ENCODE results near the gene KRT84. TPM values are rescaled to one million over a fixed set of nuclear protein-coding genes. Genes with fewer than 3 reads are reported as not detected.

The KRT84 gene
- total and polyA plus RNA-seq, 10 of the 15 experiments (the other 5 are each of a cell fraction or from before 2014, with no cell fraction given), result not detected

DNA sequence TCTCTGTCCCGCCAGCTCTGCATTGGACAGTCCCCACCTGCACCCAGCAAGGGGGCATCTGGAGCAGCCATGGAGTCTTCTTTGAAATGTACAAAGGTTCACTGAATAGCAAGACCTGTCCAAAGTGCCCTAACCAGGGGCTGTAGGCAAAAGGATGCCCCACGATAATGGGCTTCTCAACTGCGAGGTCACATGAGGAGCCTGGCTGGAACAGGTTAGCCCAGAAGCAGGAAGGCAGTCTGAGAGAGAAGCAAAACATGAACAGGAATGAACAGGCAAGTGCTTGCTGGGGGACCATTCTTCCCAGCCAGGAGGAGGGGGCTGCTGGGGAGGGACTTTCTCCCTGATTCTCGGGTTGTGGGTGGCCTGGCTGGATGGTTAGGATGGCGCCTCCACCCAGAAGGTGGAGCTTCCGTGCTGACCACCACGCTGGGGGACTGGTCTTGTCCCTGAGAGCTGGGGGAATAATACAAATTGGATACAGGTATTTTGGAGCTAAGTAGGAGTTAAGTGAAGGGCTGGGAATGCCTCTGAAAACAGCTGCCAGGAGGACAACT is 25.3 kb downstream of the KRT84 start:
- Histone ChIP-seq H4K20me1 (ENCODE audit: control insufficient read depth, insufficient read depth) (no peaks in the 10 kb centered on the region; the same call in 1 of the 2 replicates), H3K36me3 (ENCODE audit: control insufficient read depth in 2 of 2, insufficient read depth in 2 of 2, low read length in 1 of 2) (no peaks in the 10 kb centered on the region), H3K9me3 (replicated peaks; ENCODE audit: control insufficient read depth, insufficient read depth, low read length) (no peaks in the 10 kb centered on the region), H2AFZ (ENCODE audit: control insufficient read depth, low read depth, low read length) (no peak overlapping the region), H3K9ac (ENCODE audit: control insufficient read depth, insufficient read depth, low read length) (no peak overlapping the region), H3K27me3 (replicated peaks in 1 of 2; ENCODE audit: control insufficient read depth in 2 of 2, insufficient read depth in 2 of 2, low read length in 1 of 2) (no peaks in the 10 kb centered on the region), H3K27ac (ENCODE audit: control insufficient read depth, insufficient read depth) (no peak overlapping the region), H3K4me1 (ENCODE audit: control insufficient read depth, insufficient read depth, low read length) (peaks cover 12% of the 10 kb centered on the region), H3K4me2 (ENCODE audit: control insufficient read depth, insufficient read depth) (no peak overlapping the region), H3K4me3 (no peak overlapping the region), H3K79me2 (ENCODE audit: control insufficient read depth, insufficient read depth, low read length) (no peaks in the 10 kb centered on the region)
- CTCF ChIA-PET, result interaction anchor here (2.2 kb wide), 1 partner anchor 13 kb away, joined by 21 read pairs; no protein-coding TSS in a partner anchor
- DNase-seq (ENCODE audit: low read depth, low spot score) (no peak), FAIRE-seq (no peak), ATAC-seq (no peak)
- SMC1A ChIA-PET (ENCODE audit: uncharacterized antibody, unreplicated experiment), result no interaction called here
- RAD21 ChIA-PET (ENCODE audit: unreplicated experiment), result no interaction called here
- intact Hi-C loops (cut with micrococcal nuclease; ENCODE audit: unreplicated experiment), result no loop called here
- BruUV-seq (replicated peaks), result no TSS peak
- POLR2A ChIA-PET, result no interaction called here
- TF ChIP-seq MYB (IDR thresholded peaks at IDR 0.05; ENCODE audit: borderline replicate concordance, low read depth, low read length), result no peak
- TF ChIP-seq STAT3 (IDR thresholded peaks at IDR 0.05; ENCODE audit: low read depth, low read length), result no peak
- TF ChIP-seq POLR2AphosphoS2 (IDR thresholded peaks at IDR 0.05; ENCODE audit: low read depth, low read length), result no peak
- TF ChIP-seq ZZZ3 (IDR thresholded peaks at IDR 0.05; ENCODE audit: control insufficient read depth, insufficient read length, low read depth), result no peak
- TF ChIP-seq SMARCA5 (IDR thresholded peaks at IDR 0.05), result no peak
- WGBS (ENCODE audit: insufficient coverage, insufficient replicate concordance, low lambda C conversion rate, missing lambda C conversion rate), result 41% methylated on average over 7 of the region's 7 CpGs
- in situ Hi-C loops (cut with MboI), result no loop called here

GRCh38 chr12:52359621-52360061 is 25.8 kb downstream of the KRT84 start:
- CTCF ChIA-PET, result interaction anchor here (1.8 kb wide), 1 partner anchor 511 kb away, joined by 5 read pairs; no protein-coding TSS in a partner anchor
- Histone ChIP-seq H3K4me3 (no peak overlapping the region), H3K9me3 (replicated peaks; ENCODE audit: control insufficient read depth, insufficient read depth, low read length) (no peaks in the 10 kb centered on the region), H3K4me2 (ENCODE audit: control insufficient read depth, insufficient read depth) (no peak overlapping the region), H4K20me1 (ENCODE audit: control insufficient read depth, insufficient read depth) (no peaks in the 10 kb centered on the region; the same call in 1 of the 2 replicates), H3K36me3 (ENCODE audit: control insufficient read depth in 2 of 2, insufficient read depth in 2 of 2, low read length in 1 of 2) (no peaks in the 10 kb centered on the region), H3K4me1 (ENCODE audit: control insufficient read depth, insufficient read depth, low read length) (peaks cover 12% of the 10 kb centered on the region), H3K27me3 (replicated peaks in 1 of 2; ENCODE audit: control insufficient read depth in 2 of 2, insufficient read depth in 2 of 2, low read length in 1 of 2) (0 out of 4 replicates have a peak, but pooled peaks cover 0 to 3% of the 10 kb centered on the region in 2 experiments), H3K79me2 (ENCODE audit: control insufficient read depth, insufficient read depth, low read length) (no peaks in the 10 kb centered on the region), H3K27ac (ENCODE audit: control insufficient read depth, insufficient read depth) (no peak overlapping the region), H2AFZ (ENCODE audit: control insufficient read depth, low read depth, low read length) (no peak overlapping the region), H3K9ac (ENCODE audit: control insufficient read depth, insufficient read depth, low read length) (no peak overlapping the region)
- WGBS (ENCODE audit: insufficient coverage, insufficient replicate concordance, low lambda C conversion rate, missing lambda C conversion rate), result 82% methylated on average over 5 of the region's 5 CpGs
- DNase-seq (ENCODE audit: low read depth, low spot score) (no peak), ATAC-seq (no peak), FAIRE-seq (no peak)
- POLR2A ChIA-PET, result no interaction called here
- intact Hi-C loops (cut with micrococcal nuclease; ENCODE audit: unreplicated experiment), result no loop called here
- in situ Hi-C loops (cut with MboI), result no loop called here
- SMC1A ChIA-PET (ENCODE audit: uncharacterized antibody, unreplicated experiment), result no interaction called here
- BruUV-seq (replicated peaks), result no TSS peak
- RAD21 ChIA-PET (ENCODE audit: unreplicated experiment), result no interaction called here
- TF ChIP-seq CHD1 (IDR thresholded peaks at IDR 0.05; ENCODE audit: low read depth, low read length) (no peak), RCOR1 (conservative IDR thresholded peaks at IDR 0.05; ENCODE audit: low read depth, low read length) (no peak), JUNB (IDR thresholded peaks at IDR 0.05) (no peak), SIX5 (IDR thresholded peaks at IDR 0.05; ENCODE audit: low read depth, low read length, severe bottlenecking) (no peak), KDM1A (IDR thresholded peaks at IDR 0.05; ENCODE audit: borderline replicate concordance) (no peak), ZNF24 (IDR thresholded peaks at IDR 0.05) (no peak), NR2C2 (IDR thresholded peaks at IDR 0.05; ENCODE audit: borderline replicate concordance, control insufficient read depth, insufficient read length, low read depth) (no peak), GATAD2B (conservative IDR thresholded peaks at IDR 0.05; ENCODE audit: low read depth) (no peak)
- TF ChIP-seq, protein P1, sequence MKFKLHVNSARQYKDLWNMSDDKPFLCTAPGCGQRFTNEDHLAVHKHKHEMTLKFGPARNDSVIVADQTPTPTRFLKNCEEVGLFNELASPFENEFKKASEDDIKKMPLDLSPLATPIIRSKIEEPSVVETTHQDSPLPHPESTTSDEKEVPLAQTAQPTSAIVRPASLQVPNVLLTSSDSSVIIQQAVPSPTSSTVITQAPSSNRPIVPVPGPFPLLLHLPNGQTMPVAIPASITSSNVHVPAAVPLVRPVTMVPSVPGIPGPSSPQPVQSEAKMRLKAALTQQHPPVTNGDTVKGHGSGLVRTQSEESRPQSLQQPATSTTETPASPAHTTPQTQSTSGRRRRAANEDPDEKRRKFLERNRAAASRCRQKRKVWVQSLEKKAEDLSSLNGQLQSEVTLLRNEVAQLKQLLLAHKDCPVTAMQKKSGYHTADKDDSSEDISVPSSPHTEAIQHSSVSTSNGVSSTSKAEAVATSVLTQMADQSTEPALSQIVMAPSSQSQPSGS (IDR thresholded peaks at IDR 0.05; ENCODE audit: low read length), result no peak
- TF ChIP-seq, protein P2, sequence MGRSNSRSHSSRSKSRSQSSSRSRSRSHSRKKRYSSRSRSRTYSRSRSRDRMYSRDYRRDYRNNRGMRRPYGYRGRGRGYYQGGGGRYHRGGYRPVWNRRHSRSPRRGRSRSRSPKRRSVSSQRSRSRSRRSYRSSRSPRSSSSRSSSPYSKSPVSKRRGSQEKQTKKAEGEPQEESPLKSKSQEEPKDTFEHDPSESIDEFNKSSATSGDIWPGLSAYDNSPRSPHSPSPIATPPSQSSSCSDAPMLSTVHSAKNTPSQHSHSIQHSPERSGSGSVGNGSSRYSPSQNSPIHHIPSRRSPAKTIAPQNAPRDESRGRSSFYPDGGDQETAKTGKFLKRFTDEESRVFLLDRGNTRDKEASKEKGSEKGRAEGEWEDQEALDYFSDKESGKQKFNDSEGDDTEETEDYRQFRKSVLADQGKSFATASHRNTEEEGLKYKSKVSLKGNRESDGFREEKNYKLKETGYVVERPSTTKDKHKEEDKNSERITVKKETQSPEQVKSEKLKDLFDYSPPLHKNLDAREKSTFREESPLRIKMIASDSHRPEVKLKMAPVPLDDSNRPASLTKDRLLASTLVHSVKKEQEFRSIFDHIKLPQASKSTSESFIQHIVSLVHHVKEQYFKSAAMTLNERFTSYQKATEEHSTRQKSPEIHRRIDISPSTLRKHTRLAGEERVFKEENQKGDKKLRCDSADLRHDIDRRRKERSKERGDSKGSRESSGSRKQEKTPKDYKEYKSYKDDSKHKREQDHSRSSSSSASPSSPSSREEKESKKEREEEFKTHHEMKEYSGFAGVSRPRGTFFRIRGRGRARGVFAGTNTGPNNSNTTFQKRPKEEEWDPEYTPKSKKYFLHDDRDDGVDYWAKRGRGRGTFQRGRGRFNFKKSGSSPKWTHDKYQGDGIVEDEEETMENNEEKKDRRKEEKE (IDR thresholded peaks at IDR 0.05), result no peak

Data from GM12878 (cell line).